Prostate gland (tissue), 2 donors: Measurements from ENCODE around the gene KIF5A.

Experiments used
- CTCF ChIP-seq, 4 experiments: fragments of 200-600 bp in 2 of 4; fragments of 450-650 bp in 2 of 4; sonication (generic) in 2 of 4; IDR thresholded peaks; 1 replicate in 3 of 4; 2 replicates in 1 of 4; pipeline ENCODE4 v1.5.1; 2016 to 2019; ENCODE audit warnings: antibody characterized with exemption in 4 of 4, mild to moderate bottlenecking in 2 of 4, moderate library complexity in 2 of 4
- POLR2A ChIP-seq: fragments of 450-650 bp; IDR thresholded peaks from one replicate; pipeline ENCODE4 v1.6.1; 2016; ENCODE audit warnings: antibody characterized with exemption, mild to moderate bottlenecking
- POLR2AphosphoS5 ChIP-seq: sonication (generic); formaldehyde crosslinking; IDR thresholded peaks from one replicate; pipeline ENCODE4 v1.6.1; 2017; ENCODE audit warnings: antibody characterized with exemption

- TF ChIP-seq CTCF (IDR thresholded peaks at IDR 0.05) (peak in 2 of 4 experiments; percentile 9 to 11), POLR2A (peak; percentile 52), POLR2AphosphoS5 (peak; percentile 76)
Observed at GRCh38 chr12:57590864-57591781, 41.3 kb downstream of the KIF5A start, which contains the start of gene PIP4K2C.
